GM23338 (cell line): ENCODE results near the gene RPGRIP1. TPM values are rescaled to one million over a fixed set of nuclear protein-coding genes. Genes with fewer than 3 reads are reported as not detected.

ENCODE experiments used
- ATAC-seq: fragments of 200-7000 bp; cut with Tn5 transposase; 3 replicates; pipeline ENCODE4 v1.9.1; 2020
- DNase-seq: peaks from one replicate; pipeline ENCODE4 v3.0.0-alpha.2; 2015; ENCODE audit warnings: low spot score
- H2AFZ ChIP-seq: fragments of 200-600 bp; sonication (generic); 2 replicates; pipeline ENCODE4 v1.8.0; 2016; ENCODE audit warnings: antibody characterized with exemption, mild to moderate bottlenecking, moderate library complexity
- H3F3A ChIP-seq: fragments of 200-600 bp; sonication (generic); replicated peaks from 2 replicates; pipeline ENCODE4 v1.8.0; 2017; ENCODE audit warnings: antibody characterized with exemption, mixed run types, low read depth
- H3K27ac ChIP-seq: fragments of 200-600 bp; sonication (generic); 2 replicates; pipeline ENCODE4 v1.6.1; 2016; ENCODE audit warnings: low read depth
- H3K27me3 ChIP-seq: fragments of 200-600 bp; sonication (generic); 2 replicates; pipeline ENCODE4 v1.8.0; 2016; ENCODE audit warnings: mild to moderate bottlenecking, mixed run types, moderate library complexity; ENCODE audit not compliant: insufficient read depth
- H3K36me3 ChIP-seq: fragments of 200-600 bp; sonication (generic); 2 replicates; pipeline ENCODE4 v1.8.0; 2016; ENCODE audit warnings: mild to moderate bottlenecking; ENCODE audit not compliant: insufficient read depth
- H3K4me1 ChIP-seq: fragments of 200-600 bp; sonication (generic); 2 replicates; pipeline ENCODE4 v1.8.0; 2016; ENCODE audit warnings: mild to moderate bottlenecking, moderate library complexity; ENCODE audit not compliant: insufficient read depth
- H3K4me2 ChIP-seq: fragments of 200-600 bp; sonication (generic); 2 replicates; pipeline ENCODE4 v1.7.1; 2017; ENCODE audit warnings: mixed run types
- H3K4me3 ChIP-seq: fragments of 200-600 bp; sonication (generic); 2 replicates; pipeline ENCODE4 v1.6.1; 2016; ENCODE audit warnings: mixed run types
- H3K79me2 ChIP-seq: fragments of 200-600 bp; sonication (generic); replicated peaks from 2 replicates; pipeline ENCODE4 v1.8.0; 2017; ENCODE audit warnings: mild to moderate bottlenecking; ENCODE audit not compliant: insufficient read depth
- H3K9me2 ChIP-seq: fragments of 200-600 bp; sonication (generic); 2 replicates; pipeline ENCODE4 v1.8.0; 2017; ENCODE audit not compliant: insufficient read depth
- H4K20me1 ChIP-seq: fragments of 200-600 bp; sonication (generic); replicated peaks from 2 replicates; pipeline ENCODE4 v1.8.0; 2017; ENCODE audit warnings: mild to moderate bottlenecking; ENCODE audit not compliant: insufficient read depth
- H3K27ac Mint-ChIP-seq: 2 replicates; pipeline ENCODE4 v1.8.0; 2020; ENCODE audit warnings: inconsistent platforms, mild to moderate bottlenecking, moderate library complexity, mixed read lengths
- H3K27me3 Mint-ChIP-seq: 3 replicates; pipeline ENCODE4 v1.8.0; 2022; ENCODE audit warnings: low read depth, mild to moderate bottlenecking, moderate library complexity, mixed read lengths, inconsistent platforms; ENCODE audit not compliant: insufficient read depth, poor library complexity
- H3K36me3 Mint-ChIP-seq: 3 replicates; pipeline ENCODE4 v1.8.0; 2021; ENCODE audit warnings: low read depth, mild to moderate bottlenecking, inconsistent platforms, moderate library complexity, mixed read lengths
- H3K4me1 Mint-ChIP-seq: 3 replicates; pipeline ENCODE4 v1.8.0; 2020; ENCODE audit warnings: mild to moderate bottlenecking, inconsistent platforms, mixed read lengths
- H3K4me3 Mint-ChIP-seq: 3 replicates; pipeline ENCODE4 v1.8.0; 2021; ENCODE audit warnings: moderate library complexity, mild to moderate bottlenecking, inconsistent platforms, mixed read lengths
- H3K9me3 Mint-ChIP-seq: 3 replicates; pipeline ENCODE4 v1.8.0; 2020; ENCODE audit warnings: moderate library complexity, mild to moderate bottlenecking, inconsistent platforms, mixed read lengths
- CREB1 ChIP-seq: fragments of 250-450 bp; sonication (Bioruptor Pico); IDR thresholded peaks from 2 replicates; pipeline ENCODE4 v1.5.0; 2020; ENCODE audit warnings: low read depth, mild to moderate bottlenecking, moderate library complexity
- JUNB ChIP-seq: IDR thresholded peaks from one replicate; pipeline ENCODE4 v1.6.1; 2016; ENCODE audit warnings: antibody characterized with exemption; ENCODE audit not compliant: unreplicated experiment
- NANOG ChIP-seq: IDR thresholded peaks from 2 replicates; pipeline ENCODE4 v1.6.1; 2016; ENCODE audit warnings: antibody characterized with exemption, borderline replicate concordance
- STAT1 ChIP-seq: IDR thresholded peaks from one replicate; pipeline ENCODE4 v1.6.1; 2016; ENCODE audit warnings: antibody characterized with exemption; ENCODE audit not compliant: unreplicated experiment
- ZNF114 ChIP-seq: fragments of 250-450 bp; sonication (Bioruptor Pico); IDR thresholded peaks from 2 replicates; pipeline ENCODE4 v1.5.0; 2020; ENCODE audit warnings: mild to moderate bottlenecking, moderate library complexity
- ZNF331 ChIP-seq: fragments of 250-450 bp; sonication (Bioruptor Pico); IDR thresholded peaks from 2 replicates; pipeline ENCODE4 v1.5.0; 2020; ENCODE audit warnings: low read depth, mild to moderate bottlenecking, moderate library complexity
- polyA plus RNA-seq: library from polyadenylated mRNA; unstranded; fragments of >200 nt; fragmentation: Nextera tagmentation; extraction: Ambion mirVana; gene quantifications from 2 replicates; pipeline ENCODE4 v1.2.1, GENCODE V29; 2016
- total RNA-seq: library from RNA; depleted of rRNA; stranded (reverse); fragments of >200 nt; shearing (Covaris generic); gene quantifications from 2 replicates; pipeline ENCODE4 v1.2.3, GENCODE V29; 2014
- TF ChIP-seq, protein P1 (sequence below): IDR thresholded peaks from 2 replicates; pipeline ENCODE4 v1.6.1; 2016; ENCODE audit warnings: antibody characterized with exemption
- TF ChIP-seq, protein P2 (sequence below): IDR thresholded peaks from one replicate; pipeline ENCODE4 v1.6.1; 2018; ENCODE audit warnings: antibody characterized with exemption; ENCODE audit not compliant: unreplicated experiment
- TF ChIP-seq, protein P3 (sequence below), 2 experiments: fragments of 200-600 bp in 1 of 2; sonication (generic) in 1 of 2; conservative IDR thresholded peaks; 2 replicates each; pipeline versions ENCODE4 v1.5.1 to v1.6.1; 2016 to 2017; ENCODE audit warnings: antibody characterized with exemption in 2 of 2, low read depth in 2 of 2, mild to moderate bottlenecking in 2 of 2, moderate library complexity in 1 of 2

The RPGRIP1 gene
- total and polyA plus RNA-seq, 2 experiments from 2014 or later, result 0.24 to 1.6 TPM

DNA sequence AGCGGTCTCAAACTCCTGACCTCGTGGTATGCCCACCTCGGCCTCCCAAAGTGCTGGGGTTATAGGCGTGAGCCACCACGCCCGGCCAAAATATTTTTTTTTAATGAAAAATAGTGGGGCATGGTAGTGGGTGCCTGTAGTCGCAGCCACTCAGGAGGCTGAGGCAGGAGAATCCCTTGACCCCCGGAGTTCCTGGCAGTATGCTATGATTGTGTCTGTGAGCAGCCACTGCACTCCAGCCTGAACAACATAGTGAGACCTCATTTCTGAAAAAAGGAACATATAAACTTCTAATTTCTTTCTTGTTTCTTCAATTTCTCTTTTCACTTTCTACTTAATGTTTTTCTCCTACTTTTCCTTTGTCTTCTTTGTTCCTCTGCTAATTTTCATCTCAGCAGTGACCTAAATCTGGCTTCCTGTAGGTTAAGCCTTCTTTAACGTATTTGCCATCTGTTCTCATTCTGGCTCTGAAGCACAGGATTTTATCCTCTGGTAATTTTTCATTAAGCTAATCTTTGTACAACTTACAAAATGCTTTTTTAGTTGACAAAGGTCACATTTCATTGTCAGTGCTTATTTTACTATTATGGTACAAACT is 4.5 kb upstream of the RPGRIP1 start:
- H3K4me2 ChIP-seq, result no peak overlapping the region
- Mint-ChIP-seq H3K27me3 (peaks cover 6% of the 10 kb centered on the region), H3K4me3 (no peak overlapping the region), H3K9me3 (no peaks in the 10 kb centered on the region), H3K4me1 (no peaks in the 10 kb centered on the region), H3K27ac (no peak overlapping the region), H3K36me3 (no peaks in the 10 kb centered on the region)
- no peaks in the 10 kb centered on the region for H3K9me2 ChIP-seq
- no peaks in the 10 kb centered on the region for H3K36me3 ChIP-seq
- no peaks in the 10 kb centered on the region for H3K4me1 ChIP-seq
- H3F3A ChIP-seq, result no peaks in the 10 kb centered on the region; the same call in 1 of the 2 replicates
- TF ChIP-seq, protein P1, sequence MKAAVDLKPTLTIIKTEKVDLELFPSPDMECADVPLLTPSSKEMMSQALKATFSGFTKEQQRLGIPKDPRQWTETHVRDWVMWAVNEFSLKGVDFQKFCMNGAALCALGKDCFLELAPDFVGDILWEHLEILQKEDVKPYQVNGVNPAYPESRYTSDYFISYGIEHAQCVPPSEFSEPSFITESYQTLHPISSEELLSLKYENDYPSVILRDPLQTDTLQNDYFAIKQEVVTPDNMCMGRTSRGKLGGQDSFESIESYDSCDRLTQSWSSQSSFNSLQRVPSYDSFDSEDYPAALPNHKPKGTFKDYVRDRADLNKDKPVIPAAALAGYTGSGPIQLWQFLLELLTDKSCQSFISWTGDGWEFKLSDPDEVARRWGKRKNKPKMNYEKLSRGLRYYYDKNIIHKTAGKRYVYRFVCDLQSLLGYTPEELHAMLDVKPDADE, result no peak
- TF ChIP-seq STAT1, result no peak
- TF ChIP-seq ZNF114 (CRISPR knock-in tag), result no peak
- TF ChIP-seq CREB1 (CRISPR knock-in tag), result no peak
- TF ChIP-seq, protein P2, sequence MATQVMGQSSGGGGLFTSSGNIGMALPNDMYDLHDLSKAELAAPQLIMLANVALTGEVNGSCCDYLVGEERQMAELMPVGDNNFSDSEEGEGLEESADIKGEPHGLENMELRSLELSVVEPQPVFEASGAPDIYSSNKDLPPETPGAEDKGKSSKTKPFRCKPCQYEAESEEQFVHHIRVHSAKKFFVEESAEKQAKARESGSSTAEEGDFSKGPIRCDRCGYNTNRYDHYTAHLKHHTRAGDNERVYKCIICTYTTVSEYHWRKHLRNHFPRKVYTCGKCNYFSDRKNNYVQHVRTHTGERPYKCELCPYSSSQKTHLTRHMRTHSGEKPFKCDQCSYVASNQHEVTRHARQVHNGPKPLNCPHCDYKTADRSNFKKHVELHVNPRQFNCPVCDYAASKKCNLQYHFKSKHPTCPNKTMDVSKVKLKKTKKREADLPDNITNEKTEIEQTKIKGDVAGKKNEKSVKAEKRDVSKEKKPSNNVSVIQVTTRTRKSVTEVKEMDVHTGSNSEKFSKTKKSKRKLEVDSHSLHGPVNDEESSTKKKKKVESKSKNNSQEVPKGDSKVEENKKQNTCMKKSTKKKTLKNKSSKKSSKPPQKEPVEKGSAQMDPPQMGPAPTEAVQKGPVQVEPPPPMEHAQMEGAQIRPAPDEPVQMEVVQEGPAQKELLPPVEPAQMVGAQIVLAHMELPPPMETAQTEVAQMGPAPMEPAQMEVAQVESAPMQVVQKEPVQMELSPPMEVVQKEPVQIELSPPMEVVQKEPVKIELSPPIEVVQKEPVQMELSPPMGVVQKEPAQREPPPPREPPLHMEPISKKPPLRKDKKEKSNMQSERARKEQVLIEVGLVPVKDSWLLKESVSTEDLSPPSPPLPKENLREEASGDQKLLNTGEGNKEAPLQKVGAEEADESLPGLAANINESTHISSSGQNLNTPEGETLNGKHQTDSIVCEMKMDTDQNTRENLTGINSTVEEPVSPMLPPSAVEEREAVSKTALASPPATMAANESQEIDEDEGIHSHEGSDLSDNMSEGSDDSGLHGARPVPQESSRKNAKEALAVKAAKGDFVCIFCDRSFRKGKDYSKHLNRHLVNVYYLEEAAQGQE, result no peak
- TF ChIP-seq ZNF331, result no peak
- H4K20me1 ChIP-seq, result no peaks in the 10 kb centered on the region
- ATAC-seq (no peak), DNase-seq (no peak)
- no peaks in the 10 kb centered on the region for H3K27me3 ChIP-seq
- no peaks in the 10 kb centered on the region for H3K79me2 ChIP-seq
- H2AFZ ChIP-seq, result no peak overlapping the region
- no peak overlapping the region for H3K27ac ChIP-seq
- H3K4me3 ChIP-seq, result no peak overlapping the region

DNA sequence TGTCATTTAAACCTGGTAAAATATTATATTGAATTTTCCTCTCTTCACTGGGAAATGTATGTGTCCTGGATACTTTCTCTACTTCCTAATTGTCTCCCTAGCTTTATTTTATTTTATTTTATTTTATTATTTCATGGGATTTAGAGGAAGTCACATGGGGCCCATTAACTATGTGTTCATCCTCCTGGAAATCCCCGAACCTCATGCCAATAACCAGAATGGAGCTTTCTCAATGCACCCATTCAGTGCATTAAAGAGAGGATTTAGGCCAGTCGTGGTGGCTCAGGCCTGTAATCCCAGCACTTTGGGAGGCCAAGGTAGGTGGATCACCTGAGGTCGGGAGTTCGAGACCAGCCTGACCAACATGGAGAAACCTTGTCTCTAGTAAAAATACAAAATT is 1.3 kb upstream of the RPGRIP1 start:
- Mint-ChIP-seq H3K36me3 (no peaks in the 10 kb centered on the region), H3K4me3 (no peak overlapping the region), H3K27me3 (peaks cover 4% of the 10 kb centered on the region), H3K9me3 (no peaks in the 10 kb centered on the region), H3K4me1 (no peaks in the 10 kb centered on the region), H3K27ac (no peak overlapping the region)
- Histone ChIP-seq H3K27ac (no peak overlapping the region), H3K9me2 (no peaks in the 10 kb centered on the region), H3K4me1 (no peaks in the 10 kb centered on the region), H3K36me3 (no peaks in the 10 kb centered on the region), H2AFZ (no peak overlapping the region), H4K20me1 (no peaks in the 10 kb centered on the region), H3K79me2 (no peaks in the 10 kb centered on the region), H3K4me3 (no peak overlapping the region), H3F3A (no peaks in the 10 kb centered on the region; the same call in 1 of the 2 replicates), H3K27me3 (no peaks in the 10 kb centered on the region), H3K4me2 (no peak overlapping the region)
- DNase-seq (no peak), ATAC-seq (no peak)
- TF ChIP-seq STAT1, result no peak
- TF ChIP-seq, protein P3, sequence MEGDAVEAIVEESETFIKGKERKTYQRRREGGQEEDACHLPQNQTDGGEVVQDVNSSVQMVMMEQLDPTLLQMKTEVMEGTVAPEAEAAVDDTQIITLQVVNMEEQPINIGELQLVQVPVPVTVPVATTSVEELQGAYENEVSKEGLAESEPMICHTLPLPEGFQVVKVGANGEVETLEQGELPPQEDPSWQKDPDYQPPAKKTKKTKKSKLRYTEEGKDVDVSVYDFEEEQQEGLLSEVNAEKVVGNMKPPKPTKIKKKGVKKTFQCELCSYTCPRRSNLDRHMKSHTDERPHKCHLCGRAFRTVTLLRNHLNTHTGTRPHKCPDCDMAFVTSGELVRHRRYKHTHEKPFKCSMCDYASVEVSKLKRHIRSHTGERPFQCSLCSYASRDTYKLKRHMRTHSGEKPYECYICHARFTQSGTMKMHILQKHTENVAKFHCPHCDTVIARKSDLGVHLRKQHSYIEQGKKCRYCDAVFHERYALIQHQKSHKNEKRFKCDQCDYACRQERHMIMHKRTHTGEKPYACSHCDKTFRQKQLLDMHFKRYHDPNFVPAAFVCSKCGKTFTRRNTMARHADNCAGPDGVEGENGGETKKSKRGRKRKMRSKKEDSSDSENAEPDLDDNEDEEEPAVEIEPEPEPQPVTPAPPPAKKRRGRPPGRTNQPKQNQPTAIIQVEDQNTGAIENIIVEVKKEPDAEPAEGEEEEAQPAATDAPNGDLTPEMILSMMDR (conservative IDR thresholded peaks at IDR 0.05; ENCODE audit: low read depth in 2 of 2), result no peak
- TF ChIP-seq JUNB, result no peak
- TF ChIP-seq NANOG, result no peak
- TF ChIP-seq CREB1 (CRISPR knock-in tag), result no peak
- TF ChIP-seq, protein P1, result no peak
- TF ChIP-seq, protein P2, result no peak
- no peak for TF ChIP-seq ZNF331
